ENCODE measurements around the gene SART1. TPM values are rescaled to one million over a fixed set of nuclear protein-coding genes. Genes with fewer than 3 reads are reported as not detected.
A peak's percentile ranks its signal among the peaks of the same experiment; 100 is the strongest.

Gene SART1
- total RNA-seq, 1 experiment from 2014 or later = 45.7 TPM

- no peak for DNase-seq (ENCODE audit: low read depth)
Observed at GRCh38 chr11:65965986-65966762, 4.6 kb downstream of the SART1 start.

GRCh38 chr11:65967329-65967934 is 5.9 kb downstream of the SART1 start:
- DNase-seq (ENCODE audit: low read depth) = no peak

- peak; percentile 19 for DNase-seq (ENCODE audit: low read depth)
Observed at GRCh38 chr11:65968600-65969482, 7.3 kb downstream of the SART1 start.

GRCh38 chr11:65972116-65972515 is 10.6 kb downstream of the SART1 start:
- DNase-seq (ENCODE audit: low read depth) = no peak

- peak; percentile 41 for DNase-seq (ENCODE audit: low read depth)
Observed at GRCh38 chr11:65973439-65974110, 12.0 kb downstream of the SART1 start.

DNA sequence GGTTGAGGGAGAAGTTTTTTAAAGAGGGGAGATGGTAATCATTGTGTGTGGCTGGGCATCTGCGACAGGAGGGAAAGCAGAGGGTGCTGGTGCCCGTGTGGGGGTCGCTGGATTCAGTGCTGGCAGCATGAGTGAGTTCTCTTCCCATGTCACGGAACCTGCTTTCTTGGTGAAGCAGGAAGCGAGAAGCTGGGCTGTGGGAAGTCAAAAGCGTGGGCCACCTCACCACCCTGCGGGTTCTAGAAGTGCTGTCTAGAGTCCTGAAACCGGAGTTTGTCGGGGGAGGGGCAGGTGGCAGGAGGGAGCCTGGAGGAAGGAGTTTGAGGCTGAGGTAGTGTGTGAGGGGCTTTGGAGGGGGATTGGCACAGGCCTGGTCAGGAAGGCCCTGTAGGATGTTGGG is 14.2 kb downstream of the SART1 start:
- no peak for DNase-seq (ENCODE audit: low read depth)

DNA sequence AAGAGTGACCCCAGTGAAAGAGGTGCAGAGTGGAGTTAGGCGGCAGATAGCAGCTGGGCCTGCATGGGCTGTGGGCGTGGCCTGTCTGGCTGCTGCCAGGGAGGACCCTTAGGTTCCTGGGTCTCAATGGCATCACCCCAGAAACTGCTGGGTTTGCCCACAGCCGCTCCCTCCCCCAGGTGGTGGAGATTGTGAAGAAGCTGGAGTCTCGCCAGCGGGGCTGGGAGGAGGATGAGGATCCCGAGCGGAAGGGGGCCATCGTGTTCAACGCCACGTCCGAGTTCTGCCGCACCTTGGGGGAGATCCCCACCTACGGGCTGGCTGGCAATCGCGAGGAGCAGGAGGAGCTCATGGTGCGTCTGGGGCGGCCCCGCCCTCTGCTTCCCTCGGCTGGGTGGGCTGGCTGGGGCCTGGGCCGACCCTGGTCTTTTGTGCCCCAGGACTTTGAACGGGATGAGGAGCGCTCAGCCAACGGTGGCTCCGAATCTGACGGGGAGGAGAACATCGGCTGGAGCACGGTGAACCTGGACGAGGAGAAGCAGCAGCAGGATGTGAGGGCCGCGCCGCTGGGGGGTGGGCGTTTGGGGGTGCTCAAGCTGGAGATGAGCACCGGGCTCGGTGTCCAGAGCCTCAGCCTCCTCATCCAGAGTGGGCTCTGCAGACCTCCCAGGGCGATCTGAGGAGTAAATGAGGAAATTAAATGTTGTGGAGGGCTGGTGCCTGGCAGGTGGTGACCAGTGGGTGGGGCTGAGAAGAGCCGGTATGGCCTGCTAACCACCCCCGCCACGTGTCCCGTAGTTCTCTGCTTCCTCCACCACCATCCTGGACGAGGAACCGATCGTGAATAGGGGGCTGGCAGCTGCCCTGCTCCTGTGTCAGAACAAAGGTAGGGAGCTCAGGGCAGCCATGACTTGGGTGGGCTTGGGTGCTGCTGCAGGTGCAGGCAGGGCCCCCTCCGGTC is 15.0 kb downstream of the SART1 start:
- no peak for DNase-seq (ENCODE audit: low read depth)

DNA sequence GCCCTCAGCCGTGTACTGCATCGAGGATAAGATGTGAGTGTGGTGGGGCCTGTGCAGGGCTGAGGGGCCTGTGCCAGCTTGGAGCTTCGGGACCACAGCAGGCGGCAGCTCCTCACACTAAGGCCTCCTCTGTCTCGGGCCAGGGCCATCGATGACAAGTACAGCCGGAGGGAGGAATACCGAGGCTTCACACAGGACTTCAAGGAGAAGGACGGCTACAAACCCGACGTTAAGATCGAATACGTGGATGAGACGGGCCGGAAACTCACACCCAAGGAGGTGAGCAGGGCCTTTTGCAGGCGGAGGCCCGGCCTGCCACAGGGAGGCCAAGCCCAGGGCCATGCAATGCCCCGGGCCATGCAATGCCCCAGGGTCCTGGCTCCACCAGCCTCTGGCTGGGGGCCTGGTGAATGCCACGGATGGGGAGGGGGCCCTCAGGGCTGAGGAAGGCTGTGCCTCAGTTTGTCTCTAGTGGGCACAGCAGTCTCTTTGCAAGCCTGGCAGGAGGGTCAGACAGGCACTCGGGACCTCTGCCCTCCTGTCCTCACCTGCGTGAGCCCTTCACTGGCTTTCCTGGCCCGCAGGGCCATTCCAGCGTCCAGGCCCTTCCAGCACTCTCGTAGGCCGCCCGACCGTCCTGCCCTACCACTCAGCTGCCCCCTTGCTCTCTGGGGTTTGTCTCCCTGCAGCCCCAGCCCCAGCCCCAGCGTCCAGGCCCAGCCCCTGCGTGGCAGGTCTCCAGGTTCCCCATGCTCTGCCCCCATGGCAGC is 16.3 kb downstream of the SART1 start:
- no peak for DNase-seq (ENCODE audit: low read depth)

DNA sequence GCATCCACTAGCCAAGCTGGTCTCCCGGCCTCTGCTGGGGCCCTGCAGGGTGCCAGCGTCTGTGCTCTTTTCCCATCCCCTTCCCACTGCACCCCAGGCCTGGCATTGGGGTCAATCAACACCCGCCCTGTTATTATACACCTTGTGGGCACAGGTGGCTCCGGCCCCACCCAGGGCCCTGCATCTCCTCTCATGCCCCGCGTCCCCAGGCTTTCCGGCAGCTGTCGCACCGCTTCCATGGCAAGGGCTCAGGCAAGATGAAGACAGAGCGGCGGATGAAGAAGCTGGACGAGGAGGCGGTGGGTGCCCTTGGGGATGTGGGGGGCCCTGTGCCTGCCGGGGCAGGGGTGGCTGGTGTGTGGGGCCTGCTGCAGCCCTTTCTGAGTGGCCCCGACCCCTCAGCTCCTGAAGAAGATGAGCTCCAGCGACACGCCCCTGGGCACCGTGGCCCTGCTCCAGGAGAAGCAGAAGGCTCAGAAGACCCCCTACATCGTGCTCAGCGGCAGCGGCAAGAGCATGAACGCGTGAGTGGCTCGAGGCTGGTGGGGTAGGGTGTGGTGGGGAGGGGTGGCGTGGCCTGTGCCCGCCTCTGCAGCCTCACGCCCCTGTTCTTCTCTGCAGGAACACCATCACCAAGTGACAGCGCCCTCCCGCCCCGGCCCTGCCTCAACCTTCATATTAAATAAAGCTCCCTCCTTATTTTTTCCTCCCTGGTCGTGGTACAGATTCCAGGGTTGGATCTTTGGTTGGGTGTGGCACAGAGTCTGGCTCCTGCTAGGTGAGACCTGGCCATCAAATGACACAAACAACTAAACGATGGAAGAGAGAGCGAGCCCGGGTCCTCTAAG is 17.1 kb downstream of the SART1 start:
- no peak for DNase-seq (ENCODE audit: low read depth)

DNA sequence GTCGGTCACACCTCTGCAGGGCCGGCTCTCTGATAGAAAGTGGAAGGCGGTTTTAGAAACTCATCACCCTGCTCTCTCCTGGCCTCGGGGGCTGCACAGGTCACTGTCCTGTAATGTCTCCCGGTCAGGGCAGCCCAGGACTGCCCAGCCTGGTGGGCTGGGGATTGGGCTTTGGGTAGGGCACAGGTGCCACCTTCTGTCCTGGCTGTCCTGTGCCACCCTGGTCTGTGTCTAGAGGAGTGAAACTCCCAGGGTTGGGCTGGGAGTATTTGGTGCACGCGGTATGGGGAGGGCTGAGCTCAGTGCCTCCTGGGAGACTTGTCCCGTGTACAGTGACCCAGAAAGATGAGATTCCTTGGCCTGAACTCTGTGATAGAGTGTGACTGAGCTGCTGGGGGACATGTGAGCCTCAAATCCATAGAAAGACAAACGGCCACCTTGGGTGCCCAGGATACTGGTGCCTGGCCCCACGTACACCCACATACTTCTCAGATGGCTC is 17.8 kb downstream of the SART1 start:
- DNase-seq (ENCODE audit: low read depth) = no peak

GRCh38 chr11:65981101-65981740 is 19.7 kb downstream of the SART1 start:
- DNase-seq (ENCODE audit: low read depth) = no peak

DNA sequence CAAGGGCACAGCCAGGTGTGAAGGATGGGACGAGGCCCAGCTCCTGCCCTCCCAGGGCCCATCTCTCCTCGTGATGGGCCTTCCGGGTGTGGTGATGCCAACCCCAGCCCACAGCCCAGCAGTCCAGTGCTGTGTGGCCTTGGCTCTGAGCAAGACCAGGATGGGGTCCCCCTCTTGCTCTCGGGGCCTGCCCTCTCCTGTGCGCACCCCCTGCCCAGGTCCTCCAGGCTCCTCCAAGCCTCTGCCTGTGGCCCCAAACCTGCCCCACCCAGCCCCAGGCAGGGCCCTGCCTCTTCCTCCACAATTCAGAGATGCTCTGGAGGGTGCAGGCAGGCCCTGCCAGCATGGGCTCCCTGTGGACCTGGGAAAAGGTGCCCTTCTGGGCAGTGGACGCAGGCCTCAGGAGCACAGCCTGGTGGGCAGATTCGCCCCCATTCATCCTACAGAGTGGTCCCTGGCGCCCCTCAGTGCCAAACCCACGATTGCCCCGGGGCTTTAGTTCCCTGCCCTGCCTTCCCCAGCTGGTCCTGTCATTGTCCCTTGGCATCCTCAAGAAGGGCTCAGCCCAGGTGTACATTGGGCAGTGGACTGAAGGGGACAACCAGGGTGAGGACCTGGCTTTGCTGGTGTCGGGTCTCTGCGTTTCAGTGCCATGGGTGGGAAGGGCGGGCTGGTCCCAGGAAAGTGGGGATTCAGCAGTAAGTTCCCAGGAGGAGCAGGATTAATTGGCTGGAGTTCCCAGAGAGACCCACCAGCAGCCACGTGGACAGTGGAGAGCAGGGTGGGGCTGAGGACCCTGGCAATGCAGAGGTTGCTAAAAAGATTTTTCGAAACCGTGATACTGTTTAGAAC is 20.7 kb downstream of the SART1 start:
- DNase-seq (ENCODE audit: low read depth) = no peak

DNA sequence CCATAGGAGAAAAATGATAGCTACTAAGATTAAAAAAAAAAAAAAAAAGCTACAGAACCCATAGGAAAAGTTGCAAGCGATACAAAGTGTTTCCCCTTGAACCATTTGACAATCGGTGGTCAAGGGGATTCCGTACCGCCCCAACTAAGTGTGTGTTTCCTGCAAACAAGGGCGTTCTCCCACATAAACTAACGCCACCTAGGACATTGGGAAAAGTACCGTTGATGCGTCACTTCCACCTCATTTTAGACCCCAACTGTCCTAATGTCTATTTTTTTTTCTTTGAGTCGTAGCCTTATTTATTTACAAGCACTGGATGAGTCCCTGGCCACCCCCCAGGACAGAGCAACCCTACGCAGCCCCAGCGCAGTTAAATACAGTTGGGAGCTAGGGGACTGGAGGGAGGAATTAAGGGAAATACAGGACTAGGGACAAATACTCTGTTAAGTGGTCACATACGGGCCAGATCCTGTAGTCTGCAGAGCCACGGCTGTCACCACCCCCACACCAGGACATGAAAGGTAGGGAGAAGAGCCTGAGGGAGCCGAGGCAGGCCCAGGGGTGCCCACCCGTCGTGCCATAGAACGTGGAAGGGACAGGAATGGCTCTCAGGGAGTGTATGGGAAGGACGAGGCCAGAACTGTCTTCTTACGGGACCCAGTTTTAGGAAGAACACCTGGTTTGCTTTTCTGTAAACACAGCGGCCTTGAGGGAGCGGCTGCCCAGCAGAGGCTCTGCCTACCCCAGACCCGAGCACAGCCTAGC is 21.5 kb downstream of the SART1 start:
- no peak for DNase-seq (ENCODE audit: low read depth)

- DNase-seq (ENCODE audit: low read depth) = no peak
Observed at GRCh38 chr11:65983589-65983987, 22.1 kb downstream of the SART1 start.

DNA sequence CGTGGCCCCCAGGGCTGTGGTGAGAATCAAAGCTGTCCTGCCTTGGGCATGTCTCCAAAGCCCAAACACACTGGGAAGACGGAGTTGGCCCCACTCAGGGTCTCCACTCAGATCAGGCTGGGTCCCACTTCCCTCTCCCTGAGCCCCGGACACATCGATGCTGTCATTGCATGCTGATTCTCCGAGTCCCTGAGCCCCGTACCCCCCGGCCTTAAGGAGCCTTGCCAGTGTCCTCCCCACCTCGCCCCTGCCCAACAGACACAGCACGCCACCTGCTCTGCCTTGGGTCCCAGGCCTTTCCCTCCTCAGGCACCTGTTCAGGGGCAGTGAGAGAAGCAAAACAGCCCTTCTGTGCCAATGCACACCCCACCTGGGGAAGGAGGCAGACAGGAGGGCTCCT is 25.8 kb downstream of the SART1 start:
- no peak for DNase-seq (ENCODE audit: low read depth)

GRCh38 chr11:65988791-65989592 is 27.5 kb downstream of the SART1 start:
- peak; percentile 94 for DNase-seq (ENCODE audit: low read depth)
